ENCODE results near the gene AOC2. TPM values are rescaled to one million over a fixed set of nuclear protein-coding genes. Genes with fewer than 3 reads are reported as not detected.

Gene AOC2
- total RNA-seq, 1 experiment from 2014 or later: 11.0 TPM

DNA sequence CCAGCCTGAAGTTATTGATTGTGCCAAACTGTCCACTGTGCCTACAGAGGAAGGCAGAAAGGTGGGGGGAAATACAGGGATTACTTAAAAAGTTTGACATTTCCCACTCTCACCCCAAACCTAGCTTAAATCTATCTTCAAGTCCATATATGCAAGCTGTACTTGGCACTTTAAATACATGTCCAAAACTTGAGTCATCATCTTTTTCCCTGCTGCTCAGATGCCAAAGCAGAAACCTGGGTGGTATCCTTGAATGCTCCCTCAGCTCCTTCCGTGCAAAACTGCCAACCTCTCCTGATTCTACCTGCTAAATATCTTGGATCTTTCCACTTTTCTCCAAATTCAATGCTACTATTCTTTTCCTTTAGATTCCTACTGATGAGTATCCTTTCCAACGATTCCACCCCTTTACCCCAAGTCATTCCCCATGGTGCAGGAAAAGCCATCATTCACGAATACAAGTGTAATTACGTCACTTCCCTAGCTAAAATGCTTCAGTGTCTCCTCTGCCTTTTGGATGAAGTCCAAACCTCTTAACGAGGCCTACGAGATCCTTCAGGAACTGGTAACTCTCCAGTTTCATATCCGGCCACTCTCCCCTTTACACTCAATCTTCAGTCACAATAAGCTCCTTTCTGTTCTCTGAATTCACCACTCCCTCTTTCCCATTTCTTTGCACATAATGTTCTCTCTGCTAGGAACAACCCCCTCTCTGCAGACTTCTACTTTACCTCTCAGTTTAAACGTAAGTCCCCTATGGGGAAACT, 29.6 kb upstream of the AOC2 start:
- Mint-ChIP-seq H3K36me3 (peaks cover 68% of the 10 kb centered on the region), H3K4me3 (no peak overlapping the region), H3K9me3 (no peaks in the 10 kb centered on the region), H3K27me3 (ENCODE audit: low read depth) (no peaks in the 10 kb centered on the region), H3K27ac (no peak overlapping the region), H3K4me1 (no peaks in the 10 kb centered on the region)
- POLR2A ChIA-PET: interaction anchor here (0.7 kb wide), 1 partner anchor 9 kb away, joined by 3 read pairs; the partner anchor contains the start of gene BECN1
- CTCF ChIA-PET: interaction anchor here (2.4 kb wide), 1 partner anchor 10 kb away, joined by 12 read pairs; the partner anchor contains the start of gene BECN1
- DNase-seq (ENCODE audit: low spot score) (no peak), ATAC-seq (no peak)
- TF ChIP-seq ZNF219 (CRISPR knock-in tag; IDR thresholded peaks at IDR 0.05; ENCODE audit: borderline replicate concordance) (no peak), TEAD4 (CRISPR knock-in tag; IDR thresholded peaks at IDR 0.05) (no peak), ZBTB21 (CRISPR knock-in tag; IDR thresholded peaks at IDR 0.05; ENCODE audit: borderline replicate concordance) (no peak), MAX (CRISPR knock-in tag; IDR thresholded peaks at IDR 0.05) (no peak), CREM (CRISPR knock-in tag; IDR thresholded peaks at IDR 0.05) (no peak), TP53 (CRISPR knock-in tag; IDR thresholded peaks at IDR 0.05) (no peak), ZMAT4 (CRISPR knock-in tag; IDR thresholded peaks at IDR 0.05) (no peak), IRF2 (CRISPR knock-in tag; IDR thresholded peaks at IDR 0.05; ENCODE audit: borderline replicate concordance, low read depth) (no peak), NR1H2 (CRISPR knock-in tag; IDR thresholded peaks at IDR 0.05) (no peak), HMGA2 (CRISPR knock-in tag; IDR thresholded peaks at IDR 0.05) (no peak)
- TF ChIP-seq, protein P1, sequence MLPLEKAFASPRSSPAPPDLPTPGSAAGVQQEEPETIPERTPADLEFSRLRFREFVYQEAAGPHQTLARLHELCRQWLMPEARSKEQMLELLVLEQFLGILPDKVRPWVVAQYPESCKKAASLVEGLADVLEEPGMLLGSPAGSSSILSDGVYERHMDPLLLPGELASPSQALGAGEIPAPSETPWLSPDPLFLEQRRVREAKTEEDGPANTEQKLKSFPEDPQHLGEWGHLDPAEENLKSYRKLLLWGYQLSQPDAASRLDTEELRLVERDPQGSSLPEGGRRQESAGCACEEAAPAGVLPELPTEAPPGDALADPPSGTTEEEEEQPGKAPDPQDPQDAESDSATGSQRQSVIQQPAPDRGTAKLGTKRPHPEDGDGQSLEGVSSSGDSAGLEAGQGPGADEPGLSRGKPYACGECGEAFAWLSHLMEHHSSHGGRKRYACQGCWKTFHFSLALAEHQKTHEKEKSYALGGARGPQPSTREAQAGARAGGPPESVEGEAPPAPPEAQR (CRISPR knock-in tag; IDR thresholded peaks at IDR 0.05): no peak

DNA sequence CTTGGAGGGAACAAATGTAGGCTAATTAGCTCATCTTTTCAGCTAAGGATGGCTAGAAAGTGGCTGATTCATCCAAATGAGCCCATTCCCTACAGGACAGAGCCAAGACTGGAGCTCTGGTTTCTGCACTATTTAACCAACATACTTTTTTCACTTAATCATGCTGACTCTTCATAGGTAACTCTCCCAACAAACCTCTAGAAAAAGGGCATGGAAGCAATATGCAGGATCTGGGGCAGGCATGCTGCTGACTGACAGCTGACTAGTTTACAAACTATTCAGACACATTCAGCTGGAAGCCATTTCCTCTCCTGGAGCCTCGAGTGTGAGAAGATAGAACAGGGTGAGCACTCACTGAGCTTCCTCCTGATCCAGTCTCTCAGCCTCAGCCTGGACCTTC, 26.5 kb upstream of the AOC2 start:
- H3K36me3 Mint-ChIP-seq: peaks cover 61% of the 10 kb centered on the region
- H3K4me1 Mint-ChIP-seq: no peaks in the 10 kb centered on the region
- H3K27me3 Mint-ChIP-seq (ENCODE audit: low read depth): no peaks in the 10 kb centered on the region
- no peaks in the 10 kb centered on the region for H3K9me3 Mint-ChIP-seq
- H3K27ac Mint-ChIP-seq: no peak overlapping the region
- DNase-seq (ENCODE audit: low spot score): no peak
- ChIA-PET POLR2A (no interaction called here), CTCF (interaction anchor here (0.9 to 1.4 kb wide), 2 partner anchors 111 to 121 kb away, joined by 3 to 4 read pairs; no protein-coding TSS in a partner anchor)
- H3K4me3 Mint-ChIP-seq: no peak overlapping the region
- ATAC-seq: no peak
- TF ChIP-seq FOXP1 (CRISPR knock-in tag; IDR thresholded peaks at IDR 0.05; ENCODE audit: borderline replicate concordance) (no peak), ZNF396 (CRISPR knock-in tag; IDR thresholded peaks at IDR 0.05; ENCODE audit: borderline replicate concordance) (no peak), ETV6 (CRISPR knock-in tag; IDR thresholded peaks at IDR 0.05) (no peak), ATF3 (CRISPR knock-in tag; conservative IDR thresholded peaks at IDR 0.05) (no peak), ZBTB43 (CRISPR knock-in tag; IDR thresholded peaks at IDR 0.05) (no peak), CDX4 (CRISPR knock-in tag; IDR thresholded peaks at IDR 0.05; ENCODE audit: borderline replicate concordance) (no peak), JAZF1 (CRISPR knock-in tag; IDR thresholded peaks at IDR 0.05) (no peak), NR2C2 (CRISPR knock-in tag; IDR thresholded peaks at IDR 0.05) (no peak), RORB (CRISPR knock-in tag; IDR thresholded peaks at IDR 0.05) (no peak)
- TF ChIP-seq, protein P2, sequence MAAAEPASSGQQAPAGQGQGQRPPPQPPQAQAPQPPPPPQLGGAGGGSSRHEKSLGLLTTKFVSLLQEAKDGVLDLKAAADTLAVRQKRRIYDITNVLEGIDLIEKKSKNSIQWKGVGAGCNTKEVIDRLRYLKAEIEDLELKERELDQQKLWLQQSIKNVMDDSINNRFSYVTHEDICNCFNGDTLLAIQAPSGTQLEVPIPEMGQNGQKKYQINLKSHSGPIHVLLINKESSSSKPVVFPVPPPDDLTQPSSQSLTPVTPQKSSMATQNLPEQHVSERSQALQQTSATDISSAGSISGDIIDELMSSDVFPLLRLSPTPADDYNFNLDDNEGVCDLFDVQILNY (CRISPR knock-in tag; IDR thresholded peaks at IDR 0.05): no peak
- TF ChIP-seq, protein P3, sequence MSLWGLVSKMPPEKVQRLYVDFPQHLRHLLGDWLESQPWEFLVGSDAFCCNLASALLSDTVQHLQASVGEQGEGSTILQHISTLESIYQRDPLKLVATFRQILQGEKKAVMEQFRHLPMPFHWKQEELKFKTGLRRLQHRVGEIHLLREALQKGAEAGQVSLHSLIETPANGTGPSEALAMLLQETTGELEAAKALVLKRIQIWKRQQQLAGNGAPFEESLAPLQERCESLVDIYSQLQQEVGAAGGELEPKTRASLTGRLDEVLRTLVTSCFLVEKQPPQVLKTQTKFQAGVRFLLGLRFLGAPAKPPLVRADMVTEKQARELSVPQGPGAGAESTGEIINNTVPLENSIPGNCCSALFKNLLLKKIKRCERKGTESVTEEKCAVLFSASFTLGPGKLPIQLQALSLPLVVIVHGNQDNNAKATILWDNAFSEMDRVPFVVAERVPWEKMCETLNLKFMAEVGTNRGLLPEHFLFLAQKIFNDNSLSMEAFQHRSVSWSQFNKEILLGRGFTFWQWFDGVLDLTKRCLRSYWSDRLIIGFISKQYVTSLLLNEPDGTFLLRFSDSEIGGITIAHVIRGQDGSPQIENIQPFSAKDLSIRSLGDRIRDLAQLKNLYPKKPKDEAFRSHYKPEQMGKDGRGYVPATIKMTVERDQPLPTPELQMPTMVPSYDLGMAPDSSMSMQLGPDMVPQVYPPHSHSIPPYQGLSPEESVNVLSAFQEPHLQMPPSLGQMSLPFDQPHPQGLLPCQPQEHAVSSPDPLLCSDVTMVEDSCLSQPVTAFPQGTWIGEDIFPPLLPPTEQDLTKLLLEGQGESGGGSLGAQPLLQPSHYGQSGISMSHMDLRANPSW (CRISPR knock-in tag; conservative IDR thresholded peaks at IDR 0.05; ENCODE audit: low read depth): no peak
